HG02571 (cell line): ENCODE data around the gene COX7A2L.
"Not testable (repeated sequence)": the region's sequence is repeated elsewhere in the genome, so short reads cannot be mapped to it uniquely, and the experiment has no call there.

ENCODE experiments used
- ATAC-seq: cut with Tn5 transposase; IDR thresholded peaks from one replicate; pipeline ENCODE4 v1.9.1; 2021; ENCODE audit warnings: mild to moderate bottlenecking, moderate library complexity; ENCODE audit not compliant: unreplicated experiment

The COX7A2L gene

DNA sequence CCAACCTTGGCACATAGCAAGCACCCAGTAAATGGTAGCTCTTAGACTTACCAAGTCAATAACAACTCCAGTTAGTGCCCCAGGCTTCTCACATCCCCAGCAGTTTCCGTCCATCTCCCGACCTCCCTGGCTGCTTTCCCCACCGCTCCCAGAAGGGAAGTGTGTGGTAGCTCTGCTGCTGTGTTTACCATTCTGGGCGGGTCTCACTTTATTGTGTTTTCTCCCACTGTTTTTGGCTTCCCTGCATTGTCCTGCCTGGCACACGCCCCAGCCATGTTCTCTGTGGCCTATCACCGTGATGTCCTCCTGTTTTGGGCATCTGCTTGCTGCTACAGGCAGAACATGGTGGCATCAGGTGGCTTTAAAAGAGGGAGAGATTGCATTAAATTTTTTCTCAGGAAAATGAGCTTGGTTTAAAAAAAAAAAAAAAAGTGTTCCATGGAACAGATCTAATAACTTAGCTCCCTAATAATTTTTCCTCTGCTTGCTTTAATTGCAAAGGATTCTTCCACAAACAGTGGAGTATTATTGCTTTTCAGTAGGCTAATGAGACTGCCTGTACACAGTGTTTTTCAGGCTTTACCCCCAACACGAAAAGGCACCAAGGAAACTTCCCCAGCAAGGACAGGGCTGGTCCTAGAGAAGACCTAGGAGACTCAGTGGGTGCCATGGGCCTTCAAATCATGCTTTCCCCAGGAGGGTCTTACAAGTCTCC is 8.0 kb upstream of the COX7A2L start:
- ATAC-seq: no peak

DNA sequence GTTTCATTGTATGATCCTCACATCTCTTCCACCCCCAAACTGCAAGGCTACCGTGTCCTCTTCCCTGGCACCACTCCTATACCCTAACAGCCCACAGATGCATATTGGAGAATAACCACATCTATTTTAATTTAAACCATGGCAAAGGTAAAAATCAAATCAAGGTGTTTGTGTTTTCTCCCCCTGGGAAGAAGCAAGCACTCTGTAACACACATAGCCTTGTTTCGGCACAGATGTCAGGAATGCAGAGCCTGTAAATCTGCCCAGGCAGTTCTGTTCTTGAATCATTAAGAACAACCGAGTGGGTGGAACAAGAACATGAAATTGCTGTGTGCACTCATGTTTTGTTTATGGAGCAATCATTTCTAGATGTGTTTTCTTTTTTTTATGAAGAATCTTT is 6.8 kb upstream of the COX7A2L start:
- ATAC-seq: no peak

DNA sequence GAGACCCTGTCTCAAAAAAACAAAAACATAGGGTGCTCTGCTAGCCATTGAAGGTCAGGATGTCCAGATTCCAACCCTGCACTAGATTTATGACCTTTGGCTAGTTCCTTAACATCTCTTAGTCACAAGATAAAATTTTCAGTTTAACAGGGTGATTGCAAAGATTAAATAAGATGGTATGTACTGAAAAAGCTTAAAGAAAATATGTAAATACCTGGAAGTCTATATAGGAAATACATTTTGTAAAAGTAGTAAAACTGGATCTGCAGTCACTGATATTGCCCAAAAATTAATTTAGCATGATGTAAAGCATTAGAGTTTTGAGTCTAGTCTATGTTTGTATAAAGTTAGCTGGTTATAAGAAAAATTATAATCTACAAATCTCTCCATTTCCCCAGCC is 5.4 kb upstream of the COX7A2L start:
- ATAC-seq: no peak

DNA sequence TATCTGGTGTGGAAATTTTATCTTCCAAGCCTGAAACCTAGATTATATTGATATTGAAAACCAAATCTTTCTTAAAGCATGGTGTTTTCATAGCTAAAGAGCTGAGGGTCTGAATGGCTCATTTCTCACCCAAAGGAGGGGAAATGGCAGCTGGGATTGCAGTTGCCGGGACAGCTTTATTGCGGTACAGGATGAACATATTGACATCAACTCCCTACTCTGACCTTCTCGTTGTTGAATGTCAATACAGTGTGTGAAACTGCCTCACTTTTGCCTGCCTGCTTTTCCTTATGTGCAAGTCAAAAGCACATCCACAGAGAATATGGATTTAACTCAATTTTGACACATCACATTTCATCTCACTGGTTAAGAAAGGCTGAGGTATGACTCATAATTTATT is 3.6 kb upstream of the COX7A2L start:
- ATAC-seq: no peak

DNA sequence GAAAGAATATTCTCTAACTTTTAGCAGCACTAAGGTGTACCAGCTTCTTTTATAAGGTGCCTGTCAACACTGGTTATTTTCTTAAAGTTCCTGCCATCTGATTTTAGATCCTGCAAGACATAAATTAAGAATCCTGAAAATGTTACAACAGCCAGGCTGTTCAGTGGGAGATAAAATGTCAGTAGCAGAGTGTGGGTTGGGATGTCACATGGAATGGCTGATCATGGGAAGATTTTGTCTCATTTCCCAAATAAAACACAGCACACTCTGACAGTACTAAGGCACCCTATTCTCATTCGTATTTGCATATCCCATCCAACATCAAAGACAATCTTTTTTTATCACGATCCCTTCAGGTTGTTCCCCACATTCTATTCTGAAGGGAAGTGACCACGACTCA is 2.4 kb upstream of the COX7A2L start:
- ATAC-seq: no peak

DNA sequence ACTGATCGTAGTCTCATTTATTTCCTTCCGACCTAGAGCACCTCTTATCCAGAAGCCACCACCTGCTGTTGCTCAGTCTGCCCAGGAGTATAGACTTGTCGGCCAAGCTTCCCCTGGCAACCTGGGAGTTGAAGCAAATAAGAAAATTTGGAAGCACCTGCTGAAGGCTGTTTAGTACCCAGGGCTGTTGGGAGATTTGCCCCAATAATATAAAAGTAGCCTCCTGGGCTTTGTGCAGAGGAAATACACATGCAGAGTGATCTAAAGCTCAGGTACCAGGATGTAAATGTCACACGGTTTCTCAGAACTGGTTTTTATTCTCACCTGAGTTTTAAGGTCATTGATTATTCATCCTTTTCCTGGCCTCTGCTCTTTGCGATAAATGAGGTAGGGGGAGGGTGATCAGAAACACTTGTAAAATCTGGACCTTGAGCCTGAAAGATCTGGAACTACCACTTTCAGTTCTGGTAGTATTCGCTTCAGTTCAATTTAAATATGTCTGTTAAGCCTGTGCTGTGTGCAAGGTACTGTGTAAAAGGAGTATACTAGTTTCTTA is 789 bp upstream of the COX7A2L start:
- no peak for ATAC-seq

DNA sequence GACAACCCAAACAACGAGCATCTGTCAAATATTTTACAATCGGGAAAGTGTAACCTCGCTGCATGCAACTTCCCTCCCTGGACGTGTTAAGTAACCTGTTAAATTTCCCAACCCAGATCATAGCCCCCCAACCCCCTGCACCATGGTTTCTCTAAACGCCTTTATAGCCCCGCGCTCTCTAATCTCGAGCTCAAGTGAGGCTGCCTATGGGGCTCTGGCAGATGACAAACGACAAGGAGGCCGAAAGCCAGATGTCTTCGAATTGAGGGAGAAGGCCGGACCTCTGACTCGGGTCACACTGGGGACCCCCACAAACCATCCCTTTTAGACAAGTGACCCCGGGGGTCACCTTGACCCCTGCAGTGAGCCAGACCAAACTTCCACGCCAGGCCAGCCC is 526 bp downstream of the COX7A2L start:
- ATAC-seq: no peak

DNA sequence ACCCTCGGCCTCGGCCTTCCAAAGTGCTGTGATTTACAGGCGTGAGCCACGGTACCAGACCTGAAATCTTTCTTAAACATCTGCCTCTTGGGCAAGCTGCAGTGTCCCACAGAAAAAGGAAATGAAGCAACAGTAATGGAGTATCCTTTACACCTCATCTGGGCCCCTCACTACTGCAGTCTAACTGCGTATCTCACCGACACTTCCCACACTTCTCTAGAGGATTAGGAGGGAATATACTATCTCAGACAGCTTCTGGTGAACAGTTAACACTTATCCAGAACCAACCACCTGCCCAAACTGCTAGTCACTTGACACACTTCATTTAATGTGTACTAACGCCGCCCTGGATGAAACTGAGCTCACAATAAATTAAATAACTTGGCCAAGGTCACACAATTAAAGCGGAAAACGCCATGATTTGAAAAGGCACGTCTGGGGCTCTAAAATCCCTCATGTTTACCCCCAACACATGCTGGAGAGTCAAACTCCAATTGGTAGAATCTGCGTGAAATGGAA is 993 bp downstream of the COX7A2L start:
- ATAC-seq: no peak

DNA sequence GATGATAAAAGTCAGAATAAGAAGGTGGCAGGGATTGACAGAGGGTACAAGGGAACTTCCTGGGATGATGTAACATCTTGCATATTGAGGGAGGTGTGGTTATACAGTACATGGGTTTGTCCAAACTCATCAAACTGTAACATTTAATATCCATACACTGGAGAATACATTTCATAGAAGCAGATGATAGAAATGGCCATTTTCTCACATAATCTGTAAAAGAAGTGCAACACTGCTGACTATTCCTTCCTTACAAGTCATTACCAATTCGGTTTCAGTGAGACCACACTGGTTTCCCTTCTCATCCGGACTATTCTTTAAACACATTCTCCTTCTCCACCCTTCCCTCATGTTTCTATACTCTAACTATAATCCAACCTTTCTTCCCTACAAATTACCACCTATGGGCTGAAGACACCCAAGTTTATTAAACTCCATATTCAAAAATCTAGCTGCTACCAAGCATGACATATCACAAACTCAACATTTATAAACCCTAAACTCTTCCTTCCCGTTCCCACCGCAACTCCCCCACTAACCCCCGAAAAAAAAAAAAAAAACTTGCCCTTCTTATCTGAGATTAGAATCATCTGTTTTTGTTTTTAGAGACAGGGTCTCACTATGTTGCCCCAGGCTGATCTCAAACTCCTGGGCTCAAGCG is 1.6 kb downstream of the COX7A2L start:
- ATAC-seq: no peak

DNA sequence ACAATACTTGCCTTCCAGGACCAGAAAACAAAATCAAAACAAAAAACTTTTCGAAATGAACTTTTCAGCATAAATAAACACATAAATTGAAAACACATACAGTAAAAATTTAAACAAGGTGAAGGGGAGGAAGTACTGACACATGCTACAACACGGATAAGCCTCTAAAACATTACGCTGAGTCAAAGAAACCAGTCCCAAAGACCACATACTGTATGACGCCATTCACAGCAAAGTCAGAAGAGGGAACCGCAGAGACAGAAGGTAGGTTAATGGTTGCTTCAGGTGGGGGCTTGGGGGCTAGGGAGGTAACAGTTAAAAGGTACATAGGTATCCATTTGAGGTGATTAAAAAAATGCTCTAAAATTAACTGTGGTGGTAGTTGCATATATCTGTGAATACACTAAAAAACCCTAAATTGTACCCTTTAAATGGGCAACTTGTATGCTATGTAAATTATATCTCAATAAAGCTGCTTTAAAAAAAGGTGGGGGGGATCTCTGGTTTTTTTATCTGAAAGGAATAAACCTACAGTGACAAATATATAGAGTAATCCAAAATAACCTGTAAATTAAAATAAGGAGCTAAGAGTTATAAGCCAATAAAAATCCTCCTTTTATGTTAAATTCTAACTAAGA is 7.1 kb downstream of the COX7A2L start:
- ATAC-seq: no peak

DNA sequence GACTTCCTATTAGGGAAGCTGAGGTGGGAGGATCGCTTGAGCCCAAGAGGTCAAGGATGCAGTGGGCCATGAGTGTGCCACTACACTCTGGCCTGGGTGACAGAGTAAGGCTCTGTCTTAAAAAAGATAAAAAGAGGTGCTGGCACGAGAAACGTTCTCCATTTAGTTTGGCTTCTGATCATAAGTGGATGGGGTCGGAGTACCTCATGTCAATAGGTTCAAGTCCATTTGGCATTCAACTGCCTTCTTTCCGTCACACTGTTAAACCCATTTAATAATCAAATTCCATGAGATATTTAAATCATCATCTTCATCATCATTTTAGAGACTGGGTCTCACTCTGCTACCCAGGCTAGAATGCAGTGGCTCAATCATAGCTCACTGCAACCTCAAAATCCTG is 9.2 kb downstream of the COX7A2L start:
- ATAC-seq: no peak

DNA sequence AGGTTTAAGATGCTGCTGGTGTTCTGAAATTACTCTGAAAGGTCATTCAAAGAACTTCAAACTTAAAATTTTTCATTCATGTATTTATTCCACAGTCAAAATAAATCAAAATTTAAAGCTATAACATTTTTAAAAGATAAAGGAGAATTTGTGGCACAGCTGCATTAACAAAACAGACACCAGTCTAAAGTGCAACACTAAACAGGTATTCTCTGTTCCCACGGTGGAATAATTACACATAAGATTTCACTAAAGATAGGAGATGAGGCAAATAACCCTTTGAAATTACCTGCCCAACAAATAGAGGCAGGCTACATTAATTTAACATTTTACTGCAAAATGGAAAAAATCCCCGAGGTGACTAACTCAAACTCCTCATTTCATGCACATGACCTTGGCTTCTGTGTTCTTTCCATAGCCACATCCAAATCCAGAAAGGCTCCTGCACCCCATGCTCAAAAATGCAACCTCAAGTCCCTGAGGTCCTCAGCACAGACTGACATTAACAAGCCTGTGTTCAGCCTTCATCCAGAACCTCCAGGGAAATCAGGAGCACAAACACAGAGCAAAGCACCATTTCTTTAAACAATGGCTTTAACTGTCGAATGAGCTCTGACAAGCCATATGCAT is 10.5 kb downstream of the COX7A2L start:
- no peak for ATAC-seq

DNA sequence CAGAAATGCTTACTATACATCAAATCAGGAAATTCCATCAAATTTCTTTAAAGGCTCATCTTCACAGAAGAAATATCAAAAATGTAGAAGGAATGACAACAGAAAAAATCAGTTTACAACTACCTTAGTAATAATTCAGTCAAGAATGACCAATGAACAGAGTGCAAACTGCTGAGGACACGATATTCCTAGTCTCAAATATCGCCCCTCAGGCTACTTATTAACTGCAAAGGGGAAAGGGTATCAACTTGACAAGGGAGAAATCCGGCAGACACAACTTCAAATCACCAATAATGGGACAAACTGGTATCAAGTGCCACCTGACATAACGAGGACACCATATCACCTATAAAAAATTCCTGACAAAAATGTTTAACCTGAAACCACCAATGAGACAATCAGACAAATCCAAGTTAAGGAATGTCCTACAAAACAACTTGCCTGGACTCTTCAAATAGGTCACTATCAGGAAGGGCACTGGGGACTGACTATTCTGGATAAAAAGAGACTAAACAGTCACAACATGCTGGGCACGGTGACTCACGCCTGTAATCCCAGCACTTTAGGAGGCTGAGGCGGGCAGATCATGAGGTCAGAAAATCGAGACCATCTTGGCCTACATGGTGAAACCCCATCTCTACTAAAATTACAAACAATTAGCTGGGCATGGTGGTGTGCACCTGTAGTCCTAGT is 12.8 kb downstream of the COX7A2L start:
- no peak for ATAC-seq

DNA sequence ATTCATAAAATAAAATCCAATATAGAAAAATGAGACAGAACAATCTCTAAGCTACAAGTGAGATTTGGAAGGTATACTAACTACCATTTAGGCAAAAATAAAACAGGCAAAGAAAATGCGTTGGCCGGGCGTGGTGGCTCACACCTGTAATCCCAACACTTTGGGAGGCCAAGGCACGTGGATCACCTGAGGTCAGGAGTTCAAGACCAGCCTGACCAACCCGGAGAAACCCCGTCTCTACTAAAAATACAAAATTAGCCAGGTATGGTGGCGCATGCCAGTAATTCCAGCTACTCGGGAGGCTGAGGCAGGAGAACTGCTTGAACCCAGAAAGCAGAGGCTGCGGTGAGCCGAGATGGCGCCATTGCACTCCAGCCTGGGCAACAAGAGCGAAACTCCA is 13.5 kb downstream of the COX7A2L start:
- ATAC-seq: not testable (repeated sequence)

DNA sequence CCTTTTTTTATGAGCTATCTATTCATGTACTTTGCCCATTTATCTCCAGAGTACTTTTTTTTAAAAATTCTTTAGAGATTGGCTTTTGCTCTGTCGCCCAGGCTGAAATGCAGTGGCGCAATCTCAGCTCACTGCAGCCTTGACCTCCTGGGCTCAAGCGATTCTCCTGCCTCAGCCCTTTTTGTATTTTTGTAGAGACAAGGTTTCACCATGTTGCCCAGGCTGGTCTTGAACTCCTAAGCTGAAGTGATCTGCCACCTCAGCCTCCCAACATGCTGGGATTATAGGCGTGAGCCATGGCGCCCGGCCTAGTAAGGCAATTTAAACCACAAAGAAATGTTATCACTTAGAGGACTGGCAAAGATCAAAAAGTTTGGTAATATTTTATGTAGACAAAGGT is 14.2 kb downstream of the COX7A2L start:
- not testable (repeated sequence) for ATAC-seq

DNA sequence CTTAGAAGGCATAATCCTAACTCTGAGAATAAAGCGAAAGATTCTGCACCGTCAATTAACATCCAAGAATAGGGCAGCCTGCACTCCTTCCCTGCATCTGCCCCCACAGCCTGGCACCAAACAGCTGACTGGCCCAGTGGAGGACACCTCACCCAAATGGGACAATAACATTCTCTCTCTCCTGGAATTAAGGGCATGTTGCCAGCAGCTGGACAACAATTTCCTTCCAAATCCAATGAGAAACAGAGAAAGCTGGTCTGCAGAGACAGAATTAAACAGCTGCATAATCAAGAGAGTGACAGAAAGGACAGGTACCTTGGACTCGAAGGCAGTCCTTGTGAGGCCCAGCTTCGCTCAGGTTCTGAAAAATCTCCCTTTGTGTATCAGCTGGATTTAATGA is 15.0 kb downstream of the COX7A2L start:
- ATAC-seq: no peak

DNA sequence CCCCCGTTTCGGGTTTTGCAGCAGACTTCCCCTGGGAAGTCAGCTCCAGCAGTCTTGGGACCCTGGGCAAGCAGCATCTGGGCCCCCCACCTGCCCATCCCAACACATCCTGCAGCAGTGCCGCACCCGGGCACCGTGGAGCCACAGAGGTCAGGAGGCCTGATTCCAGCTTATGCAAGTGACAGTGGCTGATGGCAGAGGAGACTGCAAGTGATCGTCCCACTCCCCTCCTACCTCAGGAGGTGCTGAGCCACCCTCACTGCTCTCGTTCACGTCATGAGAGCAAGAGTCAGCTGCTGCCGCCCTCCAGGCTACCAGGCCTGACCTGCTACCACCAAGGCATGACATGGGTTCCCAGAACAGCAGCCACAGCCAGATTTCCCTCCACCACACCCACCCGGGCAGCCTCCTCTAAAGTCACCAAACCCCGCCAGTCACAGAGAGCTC is 18.2 kb downstream of the COX7A2L start:
- no peak for ATAC-seq

DNA sequence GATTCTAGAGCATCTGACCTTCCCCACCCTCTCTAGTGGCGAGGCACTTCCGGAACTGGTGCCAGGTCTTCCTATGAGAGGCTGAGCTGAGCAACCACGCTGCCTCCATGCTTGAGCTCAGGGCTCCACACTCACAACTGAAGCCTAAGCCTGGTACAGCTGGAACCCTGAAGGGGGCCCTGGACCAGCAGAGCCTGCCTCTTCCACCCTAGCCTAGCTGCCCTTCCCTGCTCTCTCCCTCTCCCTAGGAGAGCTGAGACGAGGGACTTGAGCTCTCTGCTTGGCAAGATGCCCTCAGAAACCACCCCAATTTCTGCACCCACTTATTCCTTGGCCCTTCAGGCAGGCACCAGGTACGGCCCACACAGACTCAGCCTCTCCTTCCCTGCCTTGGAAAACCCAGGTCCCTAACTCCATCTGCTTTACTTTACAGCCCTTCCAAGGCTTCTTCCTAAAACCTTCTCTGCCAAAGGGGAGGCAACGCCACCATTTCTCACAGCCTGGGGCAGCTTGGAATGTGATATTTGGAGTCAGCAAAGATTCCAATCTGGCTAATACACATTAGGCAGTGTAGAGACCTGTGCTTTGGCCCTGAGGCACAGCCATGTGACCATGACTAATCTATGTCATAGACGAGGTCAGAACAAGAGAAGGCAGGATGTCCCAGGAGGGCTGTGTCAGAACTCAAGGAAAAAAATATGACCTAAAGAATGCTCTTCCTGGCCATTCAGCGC is 18.8 kb downstream of the COX7A2L start:
- ATAC-seq: peak; percentile 49

DNA sequence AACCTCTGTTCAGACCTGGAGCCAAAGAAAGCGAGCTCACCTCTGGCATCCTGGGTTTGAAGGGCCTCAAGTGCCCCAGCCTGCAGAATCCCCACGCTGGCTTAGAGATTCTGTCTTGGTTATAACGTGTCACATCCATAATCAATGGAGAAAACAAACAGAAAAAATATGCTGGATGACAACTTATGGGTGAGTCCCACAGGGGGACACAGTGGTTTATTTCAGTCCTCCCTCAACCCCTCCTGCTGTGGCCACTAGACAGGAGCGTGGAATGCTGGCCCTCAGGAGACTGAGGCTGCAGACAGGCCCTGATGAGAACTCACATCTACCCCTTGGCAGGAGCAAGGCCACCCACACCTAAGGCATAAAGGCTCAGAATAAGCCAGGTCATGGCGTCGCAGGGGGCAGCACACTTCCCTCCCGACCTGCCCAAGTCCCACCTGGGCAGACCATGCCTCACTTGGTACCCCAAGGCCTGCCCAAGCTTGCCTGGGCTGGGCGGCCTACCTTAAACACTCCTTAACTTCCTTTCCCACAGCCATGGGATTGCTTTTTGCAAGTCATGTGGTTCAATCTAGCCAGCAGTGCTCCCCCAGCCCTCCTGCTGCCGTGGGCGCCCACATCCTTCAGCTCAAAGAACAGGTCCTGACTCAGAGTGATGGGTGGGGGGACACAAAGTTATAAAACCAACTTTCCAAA is 19.9 kb downstream of the COX7A2L start:
- no peak for ATAC-seq
